ENCODE data around the gene ADAMTS17.

Gene ADAMTS17

DNA sequence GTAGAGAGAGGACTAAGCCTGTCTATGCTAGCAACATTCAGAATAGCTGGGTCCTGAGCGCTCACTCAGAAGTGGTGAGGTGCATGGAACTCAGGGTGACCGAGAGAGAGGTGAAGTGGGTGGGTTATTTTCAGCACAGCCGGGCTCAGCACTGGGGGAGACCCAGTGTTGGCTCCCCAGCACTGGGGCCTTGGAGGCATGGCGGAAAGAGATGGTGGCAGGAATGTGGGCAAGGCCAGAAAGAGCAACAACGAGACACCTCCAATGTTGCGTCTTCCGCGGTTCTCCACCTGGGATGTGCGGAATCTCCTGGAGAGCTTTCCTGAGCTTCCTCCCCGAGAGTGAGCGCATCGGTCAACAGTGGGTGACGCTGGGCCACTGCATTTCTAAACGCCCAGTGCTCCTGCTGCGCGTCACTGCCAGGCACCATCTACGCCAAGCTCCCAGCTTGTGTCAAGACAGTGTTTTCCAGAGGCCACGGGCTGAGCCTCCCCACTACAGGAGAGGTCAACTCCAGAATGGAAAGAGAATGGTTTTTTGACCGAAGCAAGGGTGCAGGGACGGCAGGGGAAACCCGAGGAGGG, 148.4 kb downstream of the ADAMTS17 start:
- DNase-seq, result no peak

DNA sequence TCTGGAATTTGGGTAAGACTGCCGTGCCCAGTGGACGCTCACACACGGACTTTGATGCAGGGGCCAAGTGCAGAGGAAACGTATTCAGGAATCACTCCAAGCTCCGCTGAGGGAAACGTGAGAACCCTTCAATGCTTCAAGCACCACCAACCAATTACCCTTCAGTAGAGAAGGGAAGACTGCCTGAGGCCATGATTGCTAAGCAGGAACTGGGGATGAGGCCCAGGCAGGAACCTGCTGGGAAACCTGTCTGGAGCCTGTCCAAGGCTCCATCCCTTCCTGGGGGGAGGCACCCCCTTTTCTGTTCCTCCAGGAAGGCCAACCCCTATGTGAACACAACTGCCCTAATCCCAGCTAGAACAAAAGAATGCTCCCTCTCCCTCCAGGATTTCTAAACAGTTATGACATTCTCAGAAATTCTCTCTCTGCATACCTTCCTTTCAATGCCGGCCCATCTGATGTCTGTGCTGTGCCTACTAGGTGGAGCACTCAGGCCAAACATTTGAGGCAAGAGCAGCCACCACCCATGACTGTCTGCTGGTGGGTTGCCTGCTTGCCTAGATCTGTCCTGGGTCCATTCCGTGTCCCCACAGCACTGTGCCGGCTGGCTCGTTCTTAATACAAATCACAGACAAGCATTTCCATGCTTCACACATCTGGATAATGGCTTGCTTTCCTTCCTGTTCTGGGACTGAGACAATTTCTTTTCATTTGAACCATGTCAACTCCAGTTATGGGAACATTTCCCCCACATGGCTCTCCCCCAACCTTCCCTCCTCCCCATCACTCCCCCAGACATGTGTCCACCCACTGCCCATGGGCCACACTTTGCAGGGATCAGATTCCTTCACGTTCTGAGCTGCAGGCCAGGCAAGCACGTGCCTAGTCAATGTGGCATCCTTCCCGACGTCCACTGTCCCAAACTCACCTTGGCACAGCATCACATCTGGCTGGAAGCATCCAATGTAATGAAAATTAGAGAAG, 149.4 kb downstream of the ADAMTS17 start:
- DNase-seq, result no peak

DNA sequence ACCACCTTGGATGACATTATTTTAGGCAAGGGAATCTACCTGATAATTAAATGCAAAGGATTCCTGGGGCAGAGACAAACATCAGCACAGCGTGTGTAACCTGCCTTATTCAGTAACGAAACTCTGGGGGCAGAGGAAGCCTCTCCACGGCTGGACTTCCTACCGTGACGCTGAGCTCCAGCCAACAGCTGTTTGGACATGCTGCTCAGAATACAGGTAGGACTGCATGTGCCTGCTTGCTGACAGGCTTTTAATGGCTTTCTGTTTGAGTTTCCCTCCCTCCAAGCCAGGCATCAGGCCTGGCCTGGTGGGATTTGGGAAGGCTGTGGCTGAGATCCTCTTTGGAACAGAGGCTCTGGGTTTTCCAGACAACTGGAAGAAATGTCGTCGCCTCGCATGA, 150.6 kb downstream of the ADAMTS17 start:
- DNase-seq, result no peak

DNA sequence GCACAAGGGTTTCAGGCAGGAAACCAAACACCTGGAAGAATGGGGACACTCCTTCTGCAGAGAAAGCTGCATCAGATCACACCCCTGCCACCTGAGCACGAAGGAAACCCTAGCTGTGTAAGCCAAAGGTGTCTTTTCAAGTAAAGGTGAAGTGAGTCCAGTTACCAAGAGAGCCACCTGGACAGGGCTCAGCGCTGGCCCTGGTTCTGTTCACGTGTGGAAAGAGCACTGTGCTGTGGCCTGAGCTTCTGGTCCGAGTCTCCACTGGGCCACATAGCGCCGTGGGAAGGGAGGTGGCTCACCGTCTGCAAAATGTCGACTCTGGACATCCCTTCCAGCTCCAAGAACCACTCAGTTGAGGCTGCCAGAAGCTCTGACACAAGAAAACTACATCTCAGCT, 151.1 kb downstream of the ADAMTS17 start:
- DNase-seq, result no peak

DNA sequence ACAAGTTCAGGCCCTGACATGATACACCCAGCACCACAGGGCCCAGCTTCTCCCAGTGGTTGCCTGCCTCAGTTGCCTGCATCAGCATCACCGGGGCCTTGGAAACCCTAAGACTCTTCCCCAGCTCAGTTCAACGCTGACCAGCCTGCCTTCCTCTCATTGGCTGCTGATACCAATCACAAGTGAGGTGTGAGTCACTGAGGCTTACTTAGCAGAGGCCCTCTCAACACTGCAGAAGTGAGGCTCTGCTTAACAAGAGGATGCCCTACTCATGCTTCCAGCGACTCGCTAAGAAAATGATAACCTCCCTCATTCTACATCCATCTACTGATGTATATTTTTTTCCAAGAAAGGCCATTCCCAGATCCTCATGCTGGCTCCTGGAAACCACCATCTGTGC, 151.9 kb downstream of the ADAMTS17 start:
- DNase-seq, result no peak

DNA sequence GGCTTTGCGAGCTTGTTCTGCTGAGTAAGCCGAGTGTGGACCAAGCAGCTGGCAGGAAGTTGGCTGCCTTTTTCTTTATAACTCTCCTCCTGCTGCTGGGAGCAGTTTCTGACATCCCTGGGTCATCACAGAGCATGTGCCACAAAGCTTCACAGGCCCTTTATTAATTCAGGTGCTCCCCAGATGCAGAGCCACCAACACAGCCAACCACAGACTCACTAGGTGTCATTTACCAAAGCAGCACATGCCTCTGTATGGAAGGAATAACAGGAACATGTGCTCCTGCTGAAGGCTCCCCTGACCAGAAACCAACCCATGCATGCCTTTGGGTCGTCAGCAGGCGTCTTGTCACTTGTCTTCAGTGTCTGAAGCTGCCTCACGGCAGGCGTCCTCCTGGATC, 152.5 kb downstream of the ADAMTS17 start:
- DNase-seq, result no peak

DNA sequence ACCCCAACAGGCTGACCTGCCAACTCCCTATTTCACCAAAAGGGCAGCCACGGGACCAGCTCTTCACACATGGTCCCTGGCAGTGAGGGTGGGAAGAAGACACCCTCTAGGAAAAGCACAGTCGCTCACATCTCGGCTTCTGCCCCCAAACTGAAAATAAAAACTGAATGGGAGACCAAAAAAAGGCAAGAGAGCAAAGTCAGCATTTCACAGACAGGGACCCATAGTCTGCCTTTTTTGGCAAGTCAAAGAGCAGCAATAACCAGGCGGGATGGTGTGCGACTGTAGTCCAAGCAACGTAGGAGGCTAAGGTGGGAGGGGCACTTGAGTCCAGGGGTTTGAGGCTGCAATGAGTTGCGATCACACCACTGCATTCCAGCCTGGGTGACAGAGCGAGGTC, 154.1 kb downstream of the ADAMTS17 start:
- no peak for DNase-seq

DNA sequence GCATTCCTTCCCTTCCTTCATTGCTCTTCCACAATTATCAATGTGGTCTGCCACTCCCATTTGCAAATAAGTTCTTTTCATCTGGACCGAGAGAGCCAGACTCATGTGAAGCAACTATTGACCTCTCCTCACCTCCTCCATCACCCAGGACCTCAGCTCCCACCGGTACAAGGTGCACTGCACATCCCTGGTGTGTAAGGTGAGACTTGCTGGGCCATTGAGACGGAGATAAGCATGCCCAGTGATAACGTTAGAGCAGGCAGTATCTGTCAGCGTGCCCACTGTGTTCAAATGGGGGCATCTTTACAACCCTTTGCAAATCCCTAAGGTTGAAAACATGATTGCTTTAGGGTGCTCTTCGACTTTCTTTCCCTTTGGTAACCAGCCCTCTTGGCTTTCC, 154.8 kb downstream of the ADAMTS17 start:
- DNase-seq, result no peak

DNA sequence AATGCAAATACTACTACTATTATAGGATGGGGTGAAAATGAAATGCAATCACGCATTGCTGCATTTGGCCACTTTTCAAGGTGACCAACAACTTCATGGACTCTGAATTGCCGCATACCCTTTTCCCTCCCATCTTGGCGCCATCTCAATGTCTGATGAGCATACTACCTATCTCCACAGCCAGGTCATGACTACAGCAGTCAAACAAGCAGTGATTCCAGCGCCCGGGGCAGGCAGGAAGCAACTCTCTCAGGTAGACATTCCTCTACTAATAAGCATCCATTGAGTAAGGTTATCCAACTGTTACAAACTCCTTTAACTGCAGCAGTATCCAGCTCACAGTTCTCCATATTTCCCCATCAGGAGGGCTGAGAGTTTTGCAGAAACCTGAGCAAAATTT, 155.4 kb downstream of the ADAMTS17 start:
- no peak for DNase-seq

DNA sequence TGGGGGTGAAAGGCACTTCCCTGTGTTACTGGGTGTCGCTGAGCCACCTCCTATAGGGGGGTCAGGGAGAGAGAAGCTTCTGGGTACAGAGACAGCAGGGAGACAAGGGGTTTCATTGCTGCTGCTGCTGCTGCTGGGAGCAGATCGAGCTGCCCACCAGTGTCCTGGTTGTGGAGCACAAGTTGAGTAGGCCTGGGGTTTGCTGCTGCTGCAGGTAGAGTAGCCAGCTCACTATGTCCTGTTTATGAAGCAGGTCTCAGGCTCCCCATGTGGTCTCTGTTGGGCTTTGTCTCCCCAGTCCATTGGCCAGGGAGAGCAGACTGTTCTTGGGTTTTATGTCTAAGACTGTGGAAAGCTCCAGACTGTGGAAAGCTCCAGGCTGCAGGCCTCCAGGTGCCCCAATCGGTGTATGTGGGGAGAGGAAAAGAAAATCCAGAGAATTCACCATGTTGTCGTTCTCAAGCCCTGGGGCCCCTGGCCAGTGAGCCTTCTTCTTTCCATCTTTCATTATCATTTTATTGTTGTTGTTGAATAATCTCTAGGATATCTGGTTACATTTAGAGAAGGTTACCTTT, 157.8 kb downstream of the ADAMTS17 start:
- no peak for DNase-seq

DNA sequence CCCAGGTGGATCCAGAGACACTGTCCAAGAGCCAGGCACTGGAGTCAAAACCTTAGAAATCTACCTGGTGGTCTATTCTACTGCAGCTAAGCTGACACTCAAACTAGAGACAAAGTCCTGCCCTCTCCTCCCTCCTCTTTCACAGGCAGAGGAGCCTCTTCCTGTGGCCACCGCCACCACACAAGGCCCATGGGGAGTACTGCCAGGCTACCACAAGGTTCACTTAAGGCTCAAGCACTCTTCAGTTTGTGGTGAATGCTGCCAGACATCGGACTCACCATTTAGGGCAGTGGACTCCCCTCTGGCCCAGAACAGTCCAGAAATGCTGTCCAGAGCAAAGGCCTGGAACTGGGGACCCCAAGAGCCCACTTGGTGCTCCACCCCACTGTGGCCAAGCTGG, 160.9 kb downstream of the ADAMTS17 start:
- no peak for DNase-seq

DNA sequence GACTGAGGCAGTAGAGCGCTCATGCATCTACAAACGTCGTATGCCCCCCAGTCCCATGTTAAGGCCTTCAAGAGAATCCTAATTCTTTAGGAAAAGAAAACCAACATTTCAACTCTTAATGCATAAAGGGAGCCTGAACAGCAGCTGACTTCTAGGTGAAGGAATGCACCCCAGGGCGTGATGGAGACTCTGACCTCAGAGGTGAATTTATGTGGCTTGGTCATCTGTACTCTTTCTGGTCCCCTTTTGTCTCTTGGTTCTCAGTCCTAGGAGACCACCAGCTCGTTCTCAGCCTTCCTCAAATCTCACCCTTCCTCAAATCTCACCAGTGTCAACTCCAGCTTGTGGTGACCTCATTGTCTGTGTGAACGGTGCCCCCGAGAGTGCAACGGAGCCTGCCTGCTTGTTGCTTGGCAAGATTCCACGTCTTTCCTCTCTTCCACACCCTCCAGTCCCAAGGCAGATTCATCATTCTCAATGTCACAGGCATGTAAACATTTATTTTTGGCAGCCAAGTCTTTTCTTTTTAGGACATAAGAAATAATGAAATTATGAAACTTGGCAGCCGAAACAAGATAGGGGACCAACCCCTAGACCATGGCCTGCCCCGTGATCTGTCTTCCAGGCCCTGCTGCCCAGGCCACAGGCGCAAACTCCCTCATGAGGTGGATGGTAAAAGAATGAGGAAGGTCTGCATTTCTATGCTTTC, 166.2 kb downstream of the ADAMTS17 start:
- no peak for DNase-seq

DNA sequence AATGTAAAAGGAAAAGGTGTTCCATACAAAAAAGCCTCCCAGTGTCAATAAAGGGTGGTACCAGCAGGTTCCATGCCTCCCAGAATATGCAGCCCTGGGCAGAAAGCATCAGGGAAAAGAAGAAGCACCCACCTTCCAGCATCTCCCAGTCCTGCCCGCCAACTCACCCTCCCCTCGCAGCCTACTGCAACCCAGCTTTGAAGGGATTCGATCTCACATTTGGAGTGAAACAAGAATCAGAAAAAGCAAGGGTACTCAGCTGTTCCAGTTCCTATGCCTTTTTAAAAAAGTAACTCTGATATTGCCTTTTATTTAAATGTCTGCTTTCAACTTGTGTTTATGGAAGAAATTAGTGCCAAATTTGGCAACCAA, 166.9 kb downstream of the ADAMTS17 start:
- DNase-seq, result no peak

DNA sequence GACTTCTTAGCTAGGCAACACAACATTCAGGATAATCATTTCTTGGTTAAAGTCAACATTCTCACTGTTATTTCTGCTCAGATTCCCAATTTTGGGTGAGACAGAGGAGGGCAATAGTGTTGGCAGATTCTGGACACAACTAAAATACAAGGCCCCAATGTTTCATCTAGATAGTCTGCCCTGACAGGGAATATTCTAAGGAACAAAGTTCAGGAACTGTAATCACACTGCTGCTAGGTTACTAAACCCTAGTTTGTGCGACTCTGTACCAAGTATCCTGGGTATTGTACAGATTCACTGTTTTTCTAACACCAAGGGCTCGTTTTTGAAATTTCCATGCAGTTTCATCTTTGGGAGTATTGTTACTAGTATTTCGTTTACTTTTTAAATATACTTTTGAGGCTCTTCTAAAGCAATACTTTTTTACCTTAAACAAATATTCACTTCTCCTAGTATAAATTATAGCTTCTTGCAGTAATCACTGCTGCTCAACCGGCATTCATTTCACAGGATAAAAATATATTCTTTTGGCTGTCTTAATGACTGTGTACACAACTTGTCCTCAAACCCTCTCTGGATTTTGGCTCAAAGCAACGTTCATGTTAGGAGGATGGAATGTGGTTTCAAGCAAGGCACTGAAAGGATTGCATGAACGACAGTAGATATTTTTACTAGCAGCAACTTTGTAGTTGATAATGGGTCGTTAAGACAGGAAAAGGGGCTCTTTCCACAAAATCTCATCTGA, 167.4 kb downstream of the ADAMTS17 start:
- DNase-seq, result no peak

DNA sequence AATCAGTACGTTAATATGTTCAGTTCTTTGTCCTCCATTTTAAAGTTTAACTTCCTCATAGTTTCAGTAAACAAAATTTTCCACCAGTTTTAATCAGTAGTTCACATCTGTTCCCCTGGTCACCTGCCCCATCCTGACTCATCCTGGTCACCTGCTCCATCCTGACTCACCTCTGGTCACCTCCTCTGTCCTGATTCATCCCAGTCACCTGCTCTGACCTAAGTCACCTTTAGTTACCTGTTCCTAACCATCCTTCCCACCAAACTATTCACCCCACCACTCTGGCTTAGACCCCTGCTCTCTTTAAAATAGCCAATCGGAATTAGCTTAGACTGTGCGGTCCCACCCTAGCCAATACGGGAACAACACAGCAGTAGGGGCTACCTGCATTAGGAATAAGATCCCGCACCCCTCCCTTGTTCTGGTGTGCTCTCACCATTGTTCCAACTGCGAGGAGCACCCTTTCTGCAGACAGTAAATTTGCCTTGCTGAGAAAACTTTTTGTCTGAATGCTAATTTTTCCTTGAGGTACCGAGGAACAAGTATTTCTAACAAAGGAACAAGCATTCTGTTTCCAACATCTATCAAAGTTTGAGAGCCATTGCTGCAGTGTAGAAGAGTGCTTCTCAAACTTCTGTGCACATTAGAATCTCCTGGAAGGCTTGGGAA, 169.3 kb downstream of the ADAMTS17 start:
- no peak for DNase-seq

DNA sequence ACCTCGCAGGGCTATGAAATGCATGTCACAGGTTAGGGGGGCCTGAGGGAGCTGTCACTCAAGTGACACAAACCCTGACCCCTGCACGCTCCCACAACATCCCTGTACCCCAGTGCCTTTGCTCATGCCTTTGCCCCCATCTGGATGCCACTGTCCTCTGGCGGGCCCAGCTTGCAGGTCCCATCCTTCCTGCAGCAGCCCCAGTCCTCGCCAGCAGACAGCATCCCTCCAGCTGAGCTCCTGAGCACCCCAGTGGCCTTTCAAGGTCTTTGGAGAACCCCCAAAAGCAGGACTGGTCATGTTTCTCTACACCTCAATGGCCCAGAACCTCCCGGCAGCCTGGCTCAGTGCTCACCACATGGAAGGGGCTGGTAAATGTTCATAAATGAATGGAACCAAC, 170.4 kb downstream of the ADAMTS17 start:
- no peak for DNase-seq

DNA sequence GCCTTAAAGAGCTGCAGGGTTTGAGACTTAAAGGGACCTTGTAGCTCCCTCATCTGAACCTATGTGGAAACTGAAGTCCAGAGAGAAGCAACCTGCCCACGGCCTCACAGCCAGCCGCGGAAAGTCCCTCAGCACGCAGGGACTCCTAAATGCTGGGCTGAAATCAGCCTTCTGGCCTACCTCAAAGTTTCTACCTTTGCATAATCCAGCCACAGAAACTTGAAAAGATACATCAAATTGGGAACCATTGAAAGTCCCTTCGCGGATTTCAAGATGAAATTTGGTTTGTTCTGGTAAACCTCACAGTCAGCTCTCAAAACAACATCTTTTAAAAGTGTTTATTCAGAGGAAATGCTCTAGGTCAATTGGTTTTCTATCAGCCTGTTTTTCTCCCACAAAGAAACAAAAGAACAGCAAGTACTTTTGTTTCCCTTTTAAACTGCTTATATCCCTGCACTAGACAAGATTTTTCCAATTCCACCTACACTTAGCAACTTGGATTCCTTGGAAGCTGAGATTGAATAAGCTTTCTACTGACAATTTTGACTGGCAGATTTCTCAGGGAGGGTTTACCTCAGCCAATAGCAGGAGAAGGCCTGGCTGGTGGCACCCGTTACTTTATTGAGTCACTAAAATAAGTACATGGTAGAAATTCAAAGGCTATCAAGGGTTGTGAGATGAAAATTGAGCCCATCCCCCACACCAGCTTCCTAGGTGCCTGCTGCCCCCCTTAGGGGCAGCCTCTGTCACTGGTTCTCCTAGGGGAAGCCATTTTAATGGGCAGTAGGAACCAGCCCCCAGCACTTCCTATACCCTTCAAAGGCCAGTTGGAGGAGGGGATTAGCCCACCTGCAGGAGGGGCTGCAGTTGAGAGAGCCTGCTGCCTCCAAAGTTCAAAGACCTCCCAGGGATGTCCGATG, 171.2 kb downstream of the ADAMTS17 start:
- no peak for DNase-seq

DNA sequence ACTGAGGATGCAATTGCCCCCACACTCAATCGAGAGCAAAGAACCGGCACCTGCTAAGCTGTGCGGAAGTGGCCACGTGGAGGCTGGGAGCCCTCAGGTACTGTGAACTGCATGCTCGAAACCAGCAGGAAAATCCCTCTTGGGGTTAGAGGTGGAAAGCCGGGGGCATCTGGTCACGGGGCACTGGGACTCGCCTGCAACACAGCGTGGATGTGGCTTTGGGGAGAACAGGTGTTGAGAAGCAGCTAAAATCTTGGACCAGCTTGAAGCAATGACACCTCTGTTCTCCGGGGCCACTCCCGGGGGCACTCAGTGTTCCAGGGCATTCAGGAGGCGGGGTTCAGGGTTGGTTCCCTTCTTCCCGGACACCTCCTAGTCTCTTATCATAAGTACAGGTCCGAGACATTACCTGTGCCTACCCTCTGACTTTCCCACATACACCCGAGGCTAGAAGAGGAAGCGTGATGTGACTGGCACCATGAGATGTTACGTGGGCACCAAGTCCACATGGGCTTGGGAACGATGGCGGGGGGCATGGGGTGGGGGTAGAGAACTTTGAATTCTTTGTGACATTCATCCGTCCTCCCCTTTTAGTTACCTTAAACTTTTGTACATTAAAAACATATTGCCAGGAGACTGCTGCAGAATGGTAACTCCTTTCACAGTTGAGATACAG, 172.0 kb downstream of the ADAMTS17 start:
- no peak for DNase-seq

DNA sequence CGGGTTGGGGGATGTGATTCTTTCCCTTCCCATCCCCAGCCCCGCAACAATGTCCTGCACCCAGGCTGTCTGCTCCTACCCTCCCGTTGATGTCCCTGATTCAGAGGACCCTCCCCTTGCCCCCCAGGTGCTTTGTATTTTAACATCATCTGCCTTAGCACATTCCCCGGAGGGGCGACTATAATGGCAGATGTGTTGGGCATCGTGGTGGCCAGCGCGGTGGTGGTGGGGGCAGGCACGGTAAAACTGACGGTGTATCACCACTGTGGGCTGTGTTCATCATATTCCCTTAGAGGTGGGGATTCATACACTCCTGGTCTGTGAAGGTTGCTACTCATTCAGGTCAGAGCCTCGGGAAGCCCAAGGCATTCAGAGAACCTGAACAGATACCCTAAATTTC, 173.0 kb downstream of the ADAMTS17 start:
- no peak for DNase-seq

DNA sequence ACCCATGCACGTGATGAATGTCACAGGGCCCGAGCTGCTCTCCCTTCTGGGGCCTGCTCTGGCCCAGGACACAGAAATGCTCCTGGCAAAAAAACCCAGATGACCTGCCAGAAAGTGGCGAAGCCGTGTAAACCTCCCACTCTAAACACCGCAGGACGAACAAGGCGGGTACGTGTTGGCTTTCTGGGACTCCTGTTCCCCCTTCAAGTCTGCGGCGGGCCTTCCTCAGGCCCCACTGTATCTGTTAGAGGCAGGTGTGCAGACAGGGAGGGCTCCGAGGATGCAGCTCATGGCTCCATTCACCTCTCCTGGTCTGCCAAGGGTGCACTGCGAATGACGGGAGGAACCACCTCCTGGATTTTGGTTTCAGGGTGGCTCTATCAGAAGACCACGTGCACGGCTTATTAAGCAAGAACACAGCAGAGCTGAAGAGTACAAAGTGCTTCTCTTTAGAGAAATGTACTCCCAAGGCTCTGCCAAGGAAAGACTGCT, 173.8 kb downstream of the ADAMTS17 start:
- no peak for DNase-seq

Data from SW 1271 (cell line).